ENCODE measurements around the gene CAND2.
A peak's percentile ranks its signal among the peaks of the same experiment; 100 is the strongest.
"Not testable (repeated sequence)": the region's sequence is repeated elsewhere in the genome, so short reads cannot be mapped to it uniquely, and the experiment has no call there.

The CAND2 gene

GRCh38 chr3:12831301-12831866 is 34.9 kb downstream of the CAND2 start:
- no peak for DNase-seq (ENCODE audit: low spot score)

- DNase-seq (ENCODE audit: low spot score), result no peak
Measured at GRCh38 chr3:12832350-12833221, 36.1 kb downstream of the CAND2 start.

- DNase-seq (ENCODE audit: low spot score), result no peak
Measured at GRCh38 chr3:12833222-12834161, 37.0 kb downstream of the CAND2 start.

- no peak for DNase-seq (ENCODE audit: low spot score)
Measured at GRCh38 chr3:12835052-12835665, 38.7 kb downstream of the CAND2 start.

- no peak for DNase-seq (ENCODE audit: low spot score)
Measured at GRCh38 chr3:12837295-12837986, 41.0 kb downstream of the CAND2 start.

GRCh38 chr3:12838179-12838965 is 41.9 kb downstream of the CAND2 start:
- DNase-seq (ENCODE audit: low spot score), result no peak

- no peak for DNase-seq (ENCODE audit: low spot score)
Measured at GRCh38 chr3:12839156-12839946, 42.9 kb downstream of the CAND2 start.

GRCh38 chr3:12840148-12840547 is 43.7 kb downstream of the CAND2 start:
- DNase-seq (ENCODE audit: low spot score), result not testable (repeated sequence)

GRCh38 chr3:12840591-12841148 is 44.2 kb downstream of the CAND2 start:
- no peak for DNase-seq (ENCODE audit: low spot score)

GRCh38 chr3:12841149-12841969 is 44.9 kb downstream of the CAND2 start, which contains the start of gene RPL32:
Gene RPL32 (minus strand): TSS chr3:12841565. CDS start chr3:12840237, 1,328 bp downstream.
- DNase-seq (ENCODE audit: low spot score), result peak; percentile 90

- no peak for DNase-seq (ENCODE audit: low spot score)
Measured at GRCh38 chr3:12841970-12842328, 45.5 kb downstream of the CAND2 start.

GRCh38 chr3:12842469-12842868 is 46.0 kb downstream of the CAND2 start:
- DNase-seq (ENCODE audit: low spot score), result no peak

GRCh38 chr3:12845811-12846210 is 49.3 kb downstream of the CAND2 start:
- DNase-seq (ENCODE audit: low spot score), result no peak

GRCh38 chr3:12852201-12852600 is 55.7 kb downstream of the CAND2 start:
- DNase-seq (ENCODE audit: low spot score), result no peak

- DNase-seq (ENCODE audit: low spot score), result not testable (repeated sequence)
Measured at GRCh38 chr3:12853847-12854246, 57.4 kb downstream of the CAND2 start.

GRCh38 chr3:12854565-12854964 is 58.1 kb downstream of the CAND2 start:
- DNase-seq (ENCODE audit: low spot score), result no peak

- DNase-seq (ENCODE audit: low spot score), result no peak
Measured at GRCh38 chr3:12856626-12857025, 60.1 kb downstream of the CAND2 start.

GRCh38 chr3:12859840-12860239 is 63.4 kb downstream of the CAND2 start:
- DNase-seq (ENCODE audit: low spot score), result no peak

Data from left forelimb (tissue), 1 donor.